Measurements from ENCODE around the gene VPS13D.
A peak's percentile ranks its signal among the peaks of the same experiment; 100 is the strongest.

GRCh38 chr1:12244078-12244477 lies 14.2 kb downstream of the VPS13D start:
- TF ChIP-seq CTCF (IDR thresholded peaks at IDR 0.05) (peak; percentile 63), POLR2AphosphoS5 (IDR thresholded peaks at IDR 0.05; ENCODE audit: low read depth, low read length) (no peak), REST (IDR thresholded peaks at IDR 0.05; ENCODE audit: insufficient read depth in 1 of 2, low read depth in 2 of 2, low read length in 1 of 2) (no peak), TCF7L2 (IDR thresholded peaks at IDR 0.05; ENCODE audit: low read depth, low read length) (no peak)

All from Panc1 (cell line).